SK-N-MC (cell line): ENCODE data around the gene DISC1.

ENCODE experiments used
- EZH2 ChIP-seq: fragments of 200-600 bp; sonication (generic); IDR thresholded peaks from one replicate; pipeline ENCODE4 v1.6.1; 2017; ENCODE audit warnings: antibody characterized with exemption
- FOXP2 ChIP-seq: optimal IDR thresholded peaks from 2 replicates; pipeline ENCODE3; 2011; ENCODE audit warnings: mild to moderate bottlenecking, moderate library complexity; ENCODE audit not compliant: insufficient read depth; ENCODE audit errors: extremely low read length, control extremely low read depth
- POLR2AphosphoS5 ChIP-seq: IDR thresholded peaks from 2 replicates; pipeline ENCODE4 v1.6.1; 2012; ENCODE audit warnings: mild to moderate bottlenecking, low read depth, low read length, borderline replicate concordance

- TF ChIP-seq POLR2AphosphoS5 (no peak), EZH2 (no peak), FOXP2 (no peak)
These were observed 330.8 kb downstream of the DISC1 start for GRCh38 chr1:231957359-231957758.
